HCT116 (cell line): ENCODE measurements around the gene NFS1. TPM values are rescaled to one million over a fixed set of nuclear protein-coding genes. Genes with fewer than 3 reads are reported as not detected.

Source experiments
- ATAC-seq: fragments of 200-7000 bp; cut with Tn5 transposase; 2 replicates; pipeline ENCODE4 v1.9.1; 2020; ENCODE audit warnings: mild to moderate bottlenecking, moderate library complexity
- BruUV-seq: library from RNA; stranded (reverse); fragments of 400-500 nt; replicated peaks from 2 replicates; lab custom pipeline; 2021; lab: Mats Ljungman, UMichigan
- CTCF ChIA-PET: fragments of 300-600 bp; sonication (Branson Sonifier 250); formaldehyde crosslinking; loops from one replicate; lab custom pipeline; 2021; ENCODE audit warnings: antibody characterized with exemption; lab: Charles Lee
- POLR2A ChIA-PET: fragments of 300-600, 350-600 bp; sonication (Branson Sonifier 250); formaldehyde crosslinking; loops from one replicate; lab custom pipeline; 2021; ENCODE audit warnings: antibody characterized with exemption; lab: Charles Lee
- RAD21 ChIA-PET, 2 experiments: fragments of 300-600 bp; sonication (Branson Sonifier 250); formaldehyde crosslinking; loops; one replicate each; lab custom pipeline; 2023; ENCODE audit warnings: low total read pairs in 2 of 2; ENCODE audit not compliant: uncharacterized antibody in 2 of 2, unreplicated experiment in 2 of 2, low non-redundant PET in 1 of 2; lab: Charles Lee
- DNase-seq: peaks from one replicate; pipeline ENCODE4 v3.0.0-alpha.2; 2010; ENCODE audit warnings: low read depth, low spot score
- H2AFZ ChIP-seq: fragments of 200-600 bp; shearing (Covaris generic), sonication (generic); 2 replicates; pipeline ENCODE4 v1.6.1; 2017; ENCODE audit warnings: low read depth, mixed run types, mixed read lengths, antibody characterized with exemption, low read length; ENCODE audit not compliant: poor library complexity, severe bottlenecking
- H3K27ac ChIP-seq: 2 replicates; pipeline ENCODE4 v1.5.1; 2012; ENCODE audit warnings: low read depth, low read length
- H3K27me3 ChIP-seq: fragments of 200-600 bp; sonication (generic); 2 replicates; pipeline ENCODE4 v1.6.1; 2016; ENCODE audit warnings: mixed run types, low read length, mixed read lengths; ENCODE audit not compliant: insufficient read depth
- H3K36me3 ChIP-seq, 2 experiments: fragments of 200-500 bp in 1 of 2; fragments of 200-600 bp in 1 of 2; sonication (Bioruptor generic) in 1 of 2; sonication (generic) in 1 of 2; 2 replicates each; pipeline versions ENCODE4 v1.5.1 to v1.6.1; 2014 to 2016; ENCODE audit warnings: low read length in 2 of 2, inconsistent platforms in 1 of 2, mixed read lengths in 1 of 2, mixed run types in 1 of 2; ENCODE audit not compliant: insufficient read depth in 2 of 2, control insufficient read depth in 1 of 2
- H3K4me1 ChIP-seq, 2 experiments: fragments of 200-600 bp in 1 of 2; sonication (generic) in 1 of 2; 2 replicates each; pipeline versions ENCODE4 v1.5.1 to v1.6.1; 2012 to 2017; ENCODE audit warnings: low read length in 2 of 2, inconsistent platforms in 1 of 2, mild to moderate bottlenecking in 1 of 2, mixed read lengths in 1 of 2, mixed run types in 1 of 2, moderate library complexity in 1 of 2; ENCODE audit not compliant: insufficient read depth in 2 of 2, control insufficient read depth in 1 of 2
- H3K4me2 ChIP-seq: fragments of 200-600 bp; sonication (generic); 2 replicates; pipeline ENCODE4 v1.6.1; 2017; ENCODE audit warnings: mixed run types, low read length, mixed read lengths
- H3K4me3 ChIP-seq, 2 experiments: fragments of 200-600 bp in 1 of 2; sonication (generic) in 1 of 2; replicated peaks in 1 of 2; 2 replicates each; pipeline ENCODE4 v1.5.1; 2011 to 2016; ENCODE audit warnings: low read length in 2 of 2, control low read depth in 1 of 2, low read depth in 1 of 2, mild to moderate bottlenecking in 1 of 2, mixed read lengths in 1 of 2, mixed run types in 1 of 2
- H3K79me2 ChIP-seq: fragments of 200-600 bp; sonication (generic); 2 replicates; pipeline ENCODE4 v1.6.1; 2017; ENCODE audit warnings: mild to moderate bottlenecking, mixed run types, low read length, moderate library complexity, mixed read lengths; ENCODE audit not compliant: insufficient read depth
- H3K9ac ChIP-seq: fragments of 200-600 bp; sonication (generic); 2 replicates; pipeline ENCODE4 v1.6.1; 2016; ENCODE audit warnings: low read length, mixed read lengths
- H3K9me2 ChIP-seq: fragments of 200-600 bp; sonication (generic), shearing (Covaris generic); 2 replicates; pipeline ENCODE4 v1.6.1; 2017; ENCODE audit warnings: mixed run types, mild to moderate bottlenecking, moderate library complexity; ENCODE audit not compliant: insufficient read depth
- H3K9me3 ChIP-seq, 2 experiments: fragments of 200-500 bp in 1 of 2; fragments of 200-600 bp in 1 of 2; sonication (Bioruptor generic) in 1 of 2; sonication (generic) in 1 of 2; 2 replicates each; pipeline ENCODE4 v1.6.1; 2014 to 2017; ENCODE audit warnings: low read length in 2 of 2, mixed read lengths in 2 of 2, inconsistent platforms in 1 of 2, low read depth in 1 of 2, mild to moderate bottlenecking in 1 of 2, mixed run types in 1 of 2, moderate library complexity in 1 of 2; ENCODE audit not compliant: control insufficient read depth in 1 of 2, insufficient read depth in 1 of 2
- H4K20me1 ChIP-seq: fragments of 200-600 bp; sonication (generic), shearing (Covaris generic); 2 replicates; pipeline ENCODE4 v1.6.1; 2017; ENCODE audit warnings: mixed run types, mild to moderate bottlenecking, moderate library complexity; ENCODE audit not compliant: insufficient read depth
- EGR1 ChIP-seq: IDR thresholded peaks from 2 replicates; pipeline ENCODE4 v1.6.1; 2012; ENCODE audit warnings: low read depth
- ELF1 ChIP-seq: IDR thresholded peaks from 2 replicates; pipeline ENCODE4 v1.6.1; 2012; ENCODE audit warnings: low read depth, borderline replicate concordance
- EZH2 ChIP-seq: fragments of 200-600 bp; sonication (generic); IDR thresholded peaks from 2 replicates; pipeline ENCODE4 v1.6.1; 2017; ENCODE audit warnings: antibody characterized with exemption, mixed run types
- FOSL1 ChIP-seq: IDR thresholded peaks from 2 replicates; pipeline ENCODE4 v1.6.1; 2012; ENCODE audit warnings: low read depth
- JUND ChIP-seq: IDR thresholded peaks from 2 replicates; pipeline ENCODE4 v1.6.1; 2012
- POLR2AphosphoS5 ChIP-seq: IDR thresholded peaks from 2 replicates; pipeline ENCODE4 v1.6.1; 2011; ENCODE audit warnings: mild to moderate bottlenecking, low read depth, low read length, moderate library complexity
- SIN3A ChIP-seq: IDR thresholded peaks from 2 replicates; pipeline ENCODE4 v1.6.1; 2012; ENCODE audit warnings: low read depth
- SRF ChIP-seq: IDR thresholded peaks from 2 replicates; pipeline ENCODE4 v1.6.1; 2012; ENCODE audit warnings: low read depth
- YY1 ChIP-seq: IDR thresholded peaks from 2 replicates; pipeline ENCODE4 v1.6.1; 2011; ENCODE audit warnings: low read length, low read depth, moderate library complexity, mild to moderate bottlenecking; ENCODE audit not compliant: insufficient replicate concordance; ENCODE audit errors: extremely low read depth
- ZFX ChIP-seq: fragments of 450-650 bp; IDR thresholded peaks from 2 replicates; pipeline ENCODE4 v1.6.1; 2017
- ZNF274 ChIP-seq: fragments of 200-500 bp; sonication (Bioruptor generic); IDR thresholded peaks from 2 replicates; pipeline ENCODE4 v1.6.1; 2014; ENCODE audit warnings: mild to moderate bottlenecking, low read depth, low read length, inconsistent platforms
- intact Hi-C: fragments of 100-400 bp; cut with micrococcal nuclease; formaldehyde crosslinking; loops from 2 replicates; pipeline ENCODE4 v1.10.0; 2022
- total RNA-seq: library from RNA; stranded (reverse); gene quantifications from one replicate; pipeline ENCODE4 v1.2.1, GENCODE V29; 2021; ENCODE audit not compliant: unreplicated experiment
- TF ChIP-seq, protein P1 (sequence below), 3 experiments: fragments of 200-600 bp in 1 of 3; sonication (generic) in 1 of 3; IDR thresholded peaks in 2 of 3; conservative IDR thresholded peaks in 1 of 3; 2 replicates each; pipeline ENCODE4 v1.5.1; 2012 to 2017; ENCODE audit warnings: low read depth in 2 of 3, low read length in 2 of 3, antibody characterized with exemption in 1 of 3, borderline replicate concordance in 1 of 3, control low read depth in 1 of 3, mild to moderate bottlenecking in 1 of 3, mixed read lengths in 1 of 3, mixed run types in 1 of 3, moderate library complexity in 1 of 3; ENCODE audit not compliant: insufficient read depth in 1 of 3
- TF ChIP-seq, protein P2 (sequence below): IDR thresholded peaks from 2 replicates; pipeline ENCODE4 v1.6.1; 2012
- TF ChIP-seq, protein P3 (sequence below): IDR thresholded peaks from 2 replicates; pipeline ENCODE4 v1.6.1; 2012; ENCODE audit warnings: low read depth

Gene NFS1
- total RNA-seq, 1 experiment from 2014 or later, result 33.9 TPM

DNA sequence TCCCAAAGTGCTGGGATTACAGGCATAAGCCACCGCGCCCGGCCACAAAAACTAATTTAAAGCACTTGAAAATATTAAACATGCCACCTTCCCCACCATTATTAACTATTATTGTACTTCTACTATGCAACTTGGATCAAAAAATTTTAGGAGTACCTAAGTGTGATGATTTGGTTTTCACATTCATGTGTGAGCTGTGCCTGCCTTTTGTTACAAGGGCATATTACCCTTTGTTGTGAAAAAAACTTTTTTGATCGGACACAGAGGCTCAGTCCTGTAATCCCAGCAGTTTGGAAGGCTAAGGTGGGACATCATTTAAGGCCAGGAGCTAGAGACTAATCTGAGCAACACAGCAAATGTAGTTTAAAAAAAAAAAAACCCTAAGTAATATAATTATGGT is 17.2 kb upstream of the NFS1 start:
- ATAC-seq (no peak), DNase-seq (no peak)
- no TSS peak for BruUV-seq
- no peak for TF ChIP-seq YY1
- TF ChIP-seq POLR2AphosphoS5, result no peak
- TF ChIP-seq ZFX, result no peak
- TF ChIP-seq, protein P1, sequence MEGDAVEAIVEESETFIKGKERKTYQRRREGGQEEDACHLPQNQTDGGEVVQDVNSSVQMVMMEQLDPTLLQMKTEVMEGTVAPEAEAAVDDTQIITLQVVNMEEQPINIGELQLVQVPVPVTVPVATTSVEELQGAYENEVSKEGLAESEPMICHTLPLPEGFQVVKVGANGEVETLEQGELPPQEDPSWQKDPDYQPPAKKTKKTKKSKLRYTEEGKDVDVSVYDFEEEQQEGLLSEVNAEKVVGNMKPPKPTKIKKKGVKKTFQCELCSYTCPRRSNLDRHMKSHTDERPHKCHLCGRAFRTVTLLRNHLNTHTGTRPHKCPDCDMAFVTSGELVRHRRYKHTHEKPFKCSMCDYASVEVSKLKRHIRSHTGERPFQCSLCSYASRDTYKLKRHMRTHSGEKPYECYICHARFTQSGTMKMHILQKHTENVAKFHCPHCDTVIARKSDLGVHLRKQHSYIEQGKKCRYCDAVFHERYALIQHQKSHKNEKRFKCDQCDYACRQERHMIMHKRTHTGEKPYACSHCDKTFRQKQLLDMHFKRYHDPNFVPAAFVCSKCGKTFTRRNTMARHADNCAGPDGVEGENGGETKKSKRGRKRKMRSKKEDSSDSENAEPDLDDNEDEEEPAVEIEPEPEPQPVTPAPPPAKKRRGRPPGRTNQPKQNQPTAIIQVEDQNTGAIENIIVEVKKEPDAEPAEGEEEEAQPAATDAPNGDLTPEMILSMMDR (IDR thresholded peaks at IDR 0.05 in 2 of 3, conservative IDR thresholded peaks at IDR 0.05 in 1 of 3; ENCODE audit: borderline replicate concordance in 1 of 3, insufficient read depth in 1 of 3, low read depth in 2 of 3, low read length in 2 of 3), result no peak
- no peak for TF ChIP-seq EZH2
- no peak for TF ChIP-seq ELF1
- TF ChIP-seq SRF, result no peak
- no peak for TF ChIP-seq SIN3A
- TF ChIP-seq, protein P2, sequence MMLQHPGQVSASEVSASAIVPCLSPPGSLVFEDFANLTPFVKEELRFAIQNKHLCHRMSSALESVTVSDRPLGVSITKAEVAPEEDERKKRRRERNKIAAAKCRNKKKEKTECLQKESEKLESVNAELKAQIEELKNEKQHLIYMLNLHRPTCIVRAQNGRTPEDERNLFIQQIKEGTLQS, result no peak
- no peak for TF ChIP-seq JUND
- TF ChIP-seq, protein P3, sequence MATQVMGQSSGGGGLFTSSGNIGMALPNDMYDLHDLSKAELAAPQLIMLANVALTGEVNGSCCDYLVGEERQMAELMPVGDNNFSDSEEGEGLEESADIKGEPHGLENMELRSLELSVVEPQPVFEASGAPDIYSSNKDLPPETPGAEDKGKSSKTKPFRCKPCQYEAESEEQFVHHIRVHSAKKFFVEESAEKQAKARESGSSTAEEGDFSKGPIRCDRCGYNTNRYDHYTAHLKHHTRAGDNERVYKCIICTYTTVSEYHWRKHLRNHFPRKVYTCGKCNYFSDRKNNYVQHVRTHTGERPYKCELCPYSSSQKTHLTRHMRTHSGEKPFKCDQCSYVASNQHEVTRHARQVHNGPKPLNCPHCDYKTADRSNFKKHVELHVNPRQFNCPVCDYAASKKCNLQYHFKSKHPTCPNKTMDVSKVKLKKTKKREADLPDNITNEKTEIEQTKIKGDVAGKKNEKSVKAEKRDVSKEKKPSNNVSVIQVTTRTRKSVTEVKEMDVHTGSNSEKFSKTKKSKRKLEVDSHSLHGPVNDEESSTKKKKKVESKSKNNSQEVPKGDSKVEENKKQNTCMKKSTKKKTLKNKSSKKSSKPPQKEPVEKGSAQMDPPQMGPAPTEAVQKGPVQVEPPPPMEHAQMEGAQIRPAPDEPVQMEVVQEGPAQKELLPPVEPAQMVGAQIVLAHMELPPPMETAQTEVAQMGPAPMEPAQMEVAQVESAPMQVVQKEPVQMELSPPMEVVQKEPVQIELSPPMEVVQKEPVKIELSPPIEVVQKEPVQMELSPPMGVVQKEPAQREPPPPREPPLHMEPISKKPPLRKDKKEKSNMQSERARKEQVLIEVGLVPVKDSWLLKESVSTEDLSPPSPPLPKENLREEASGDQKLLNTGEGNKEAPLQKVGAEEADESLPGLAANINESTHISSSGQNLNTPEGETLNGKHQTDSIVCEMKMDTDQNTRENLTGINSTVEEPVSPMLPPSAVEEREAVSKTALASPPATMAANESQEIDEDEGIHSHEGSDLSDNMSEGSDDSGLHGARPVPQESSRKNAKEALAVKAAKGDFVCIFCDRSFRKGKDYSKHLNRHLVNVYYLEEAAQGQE, result no peak
- no peak for TF ChIP-seq EGR1
- no peak for TF ChIP-seq FOSL1
- TF ChIP-seq ZNF274, result no peak
- no peaks in the 10 kb centered on the region for H3K9me3 ChIP-seq
- ChIA-PET POLR2A (interaction anchor here (0.7 kb wide), 1 partner anchor 20 kb away, joined by 3 read pairs; no protein-coding TSS in a partner anchor), CTCF (no interaction called here), RAD21 (interaction anchor here in 1 of 2 experiments (0.6 kb wide), 1 partner anchor 167 kb away, joined by 3 read pairs; no protein-coding TSS in a partner anchor)
- H3K9ac ChIP-seq, result no peak overlapping the region
- H3K27ac ChIP-seq, result no peak overlapping the region
- no peaks in the 10 kb centered on the region for H3K9me2 ChIP-seq
- no peak overlapping the region for H2AFZ ChIP-seq
- no peak overlapping the region for H3K4me2 ChIP-seq
- peaks cover 49% of the 10 kb centered on the region for H4K20me1 ChIP-seq
- H3K4me1 ChIP-seq, result no peaks in the 10 kb centered on the region
- peaks cover 83 to 96% of the 10 kb centered on the region in 2 experiments for H3K36me3 ChIP-seq
- H3K4me3 ChIP-seq, result no peak overlapping the region
- intact Hi-C loops, result no loop called here
- no peaks in the 10 kb centered on the region for H3K27me3 ChIP-seq
- peaks cover 99% of the 10 kb centered on the region for H3K79me2 ChIP-seq
